Nephron progenitor cell (in vitro differentiated cells): ENCODE data around the gene POLK.

ENCODE experiments used
- DNase-seq: peaks from one replicate; pipeline ENCODE4 v3.0.0; 2021
- H3K27ac Mint-ChIP-seq: 2 replicates; pipeline ENCODE4 v1.8.0; 2021; ENCODE audit warnings: mild to moderate bottlenecking, moderate library complexity, mixed read lengths
- H3K27me3 Mint-ChIP-seq: 2 replicates; pipeline ENCODE4 v1.8.0; 2021; ENCODE audit warnings: mild to moderate bottlenecking, low read depth, mixed read lengths; ENCODE audit not compliant: poor library complexity
- H3K36me3 Mint-ChIP-seq: 2 replicates; pipeline ENCODE4 v1.8.0; 2021; ENCODE audit warnings: low read depth, mixed read lengths
- H3K4me1 Mint-ChIP-seq: 2 replicates; pipeline ENCODE4 v1.8.0; 2021; ENCODE audit warnings: mixed read lengths
- H3K4me3 Mint-ChIP-seq: 2 replicates; pipeline ENCODE4 v1.8.0; 2021; ENCODE audit warnings: mild to moderate bottlenecking, moderate library complexity, mixed read lengths
- H3K9me3 Mint-ChIP-seq: 2 replicates; pipeline ENCODE4 v1.8.0; 2021; ENCODE audit warnings: mild to moderate bottlenecking, moderate library complexity, mixed read lengths
- CTCF ChIP-seq: fragments of 200-600 bp; sonication (generic); IDR thresholded peaks from 2 replicates; pipeline ENCODE4 v1.5.0; 2021; ENCODE audit warnings: antibody characterized with exemption

The POLK gene

GRCh38 chr5:75614176-75614575, 102.5 kb downstream of the POLK start:
- DNase-seq = no peak
- Mint-ChIP-seq H3K27ac (no peak overlapping the region), H3K27me3 (no peaks in the 10 kb centered on the region), H3K36me3 (no peaks in the 10 kb centered on the region), H3K4me3 (no peak overlapping the region), H3K4me1 (peaks cover 37% of the 10 kb centered on the region), H3K9me3 (no peaks in the 10 kb centered on the region)
- TF ChIP-seq CTCF = no peak

GRCh38 chr5:75616371-75616881, 104.7 kb downstream of the POLK start:
- Mint-ChIP-seq H3K4me1 (peaks cover 26% of the 10 kb centered on the region), H3K36me3 (no peaks in the 10 kb centered on the region), H3K27ac (peak overlapping the region; percentile 31), H3K9me3 (no peaks in the 10 kb centered on the region), H3K27me3 (peaks cover 6% of the 10 kb centered on the region), H3K4me3 (no peak overlapping the region)
- no peak for TF ChIP-seq CTCF
- DNase-seq = no peak

GRCh38 chr5:75616971-75617621, 105.4 kb downstream of the POLK start:
- H3K27me3 Mint-ChIP-seq = peaks cover 6% of the 10 kb centered on the region
- no peak for TF ChIP-seq CTCF
- DNase-seq = peak; percentile 5
- peak overlapping the region; percentile 31 for H3K27ac Mint-ChIP-seq
- no peaks in the 10 kb centered on the region for H3K36me3 Mint-ChIP-seq
- H3K4me1 Mint-ChIP-seq = peaks cover 26% of the 10 kb centered on the region
- H3K9me3 Mint-ChIP-seq = no peaks in the 10 kb centered on the region
- no peak overlapping the region for H3K4me3 Mint-ChIP-seq

- DNase-seq = no peak
- Mint-ChIP-seq H3K27me3 (peaks cover 6% of the 10 kb centered on the region), H3K4me1 (peaks cover 26% of the 10 kb centered on the region), H3K9me3 (no peaks in the 10 kb centered on the region), H3K27ac (peak overlapping the region; percentile 29), H3K36me3 (no peaks in the 10 kb centered on the region), H3K4me3 (no peak overlapping the region)
- no peak for TF ChIP-seq CTCF
These were observed 106.2 kb downstream of the POLK start for GRCh38 chr5:75617736-75618352.

- peaks cover 26% of the 10 kb centered on the region for H3K4me1 Mint-ChIP-seq
- peaks cover 6% of the 10 kb centered on the region for H3K27me3 Mint-ChIP-seq
- H3K4me3 Mint-ChIP-seq = no peak overlapping the region
- no peaks in the 10 kb centered on the region for H3K9me3 Mint-ChIP-seq
- TF ChIP-seq CTCF = no peak
- H3K36me3 Mint-ChIP-seq = no peaks in the 10 kb centered on the region
- no peak overlapping the region for H3K27ac Mint-ChIP-seq
- no peak for DNase-seq
These were observed 108.7 kb downstream of the POLK start for GRCh38 chr5:75620184-75620959.
